RWPE1 (cell line): ENCODE measurements around the gene TOX2.
A peak's percentile ranks its signal among the peaks of the same experiment; 100 is the strongest.

Experiments
- CTCF ChIA-PET: fragments of 350-600 bp; sonication (Branson Sonifier 250); formaldehyde crosslinking; extraction: SDS; loops from one replicate; lab custom pipeline; 2021; lab: Yijun Ruan, JAX
- POLR2A ChIA-PET: fragments of 400-600 bp; formaldehyde crosslinking; extraction: SDS; loops from one replicate; lab custom pipeline; 2020; ENCODE audit warnings: antibody characterized with exemption; ENCODE audit not compliant: low non-redundant PET; lab: Yijun Ruan, JAX
- DNase-seq: peaks from one replicate; pipeline ENCODE4 v3.0.0; 2012; ENCODE audit warnings: low spot score
- H3K27ac ChIP-seq: fragments of 450-650 bp; 2 replicates; pipeline ENCODE4 v1.5.1; 2017
- CTCF ChIP-seq: fragments of 450-650 bp; conservative IDR thresholded peaks from 2 replicates; pipeline ENCODE4 v1.5.1; 2017; ENCODE audit warnings: low read depth, mild to moderate bottlenecking

TOX2 gene

DNA sequence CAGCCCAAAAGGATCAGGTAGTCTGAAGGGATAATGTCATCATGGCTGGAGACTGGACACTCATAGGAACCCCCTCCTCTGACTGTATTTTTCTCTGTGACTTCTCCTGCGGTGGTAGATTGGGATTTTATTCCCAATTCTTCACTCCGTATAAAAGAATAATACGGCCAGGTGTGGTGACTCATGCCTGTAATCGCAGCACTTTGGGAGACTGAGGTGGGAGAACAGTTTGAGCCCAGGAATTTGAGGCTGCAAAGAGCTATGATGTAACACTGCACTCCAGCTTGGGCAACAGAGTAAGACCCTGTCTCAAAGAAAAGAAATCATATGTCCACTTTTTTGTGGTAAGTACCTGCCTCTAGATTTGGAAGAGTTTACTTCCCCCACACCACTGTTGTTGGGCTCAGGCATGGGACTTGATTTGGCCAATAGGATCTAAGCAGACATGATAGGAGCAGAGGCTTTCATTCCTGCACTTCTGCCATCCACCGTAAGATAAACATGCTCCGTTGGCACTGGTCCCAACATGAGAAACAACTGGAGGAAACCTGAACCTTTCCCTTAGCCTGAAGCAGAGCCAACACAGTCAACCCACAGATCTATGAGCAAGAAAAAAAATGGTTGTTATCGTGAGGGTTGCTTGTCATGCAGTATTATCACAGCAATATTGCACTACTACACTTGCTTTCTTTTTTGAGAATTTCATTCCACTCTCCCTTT, 190.3 kb downstream of the TOX2 start:
- CTCF ChIA-PET: interaction anchor here (1.0 kb wide), 1 partner anchor 85 kb away, joined by 3 read pairs; no protein-coding TSS in a partner anchor
- H3K27ac ChIP-seq: no peak overlapping the region
- POLR2A ChIA-PET: no interaction called here
- TF ChIP-seq CTCF: no peak
- DNase-seq: peak; percentile 74

DNA sequence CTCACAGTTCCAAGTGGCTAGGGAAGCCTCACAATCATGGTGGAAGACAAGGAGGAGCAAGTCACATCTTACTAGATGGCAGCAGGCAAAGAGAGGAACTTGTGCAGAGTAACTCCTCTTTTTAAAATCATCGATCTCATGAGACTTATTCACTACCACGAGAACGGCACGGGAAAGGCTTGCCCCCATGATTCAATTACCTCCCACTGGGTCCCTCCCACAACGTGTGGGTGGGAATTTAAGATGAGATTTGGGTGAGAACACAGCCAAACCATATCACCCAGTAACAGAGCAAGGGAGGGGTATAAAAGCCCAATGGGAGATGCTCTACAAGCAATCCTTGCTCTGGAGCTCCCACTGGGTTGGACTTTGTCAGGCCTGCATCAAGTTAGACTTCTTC, 192.0 kb downstream of the TOX2 start:
- DNase-seq: no peak
- POLR2A ChIA-PET: no interaction called here
- CTCF ChIA-PET: interaction anchor here (0.6 to 1.3 kb wide), 4 partner anchors 10 to 326 kb away, joined by 3 to 6 read pairs (median 3); no protein-coding TSS in a partner anchor
- TF ChIP-seq CTCF: no peak
- no peak overlapping the region for H3K27ac ChIP-seq

DNA sequence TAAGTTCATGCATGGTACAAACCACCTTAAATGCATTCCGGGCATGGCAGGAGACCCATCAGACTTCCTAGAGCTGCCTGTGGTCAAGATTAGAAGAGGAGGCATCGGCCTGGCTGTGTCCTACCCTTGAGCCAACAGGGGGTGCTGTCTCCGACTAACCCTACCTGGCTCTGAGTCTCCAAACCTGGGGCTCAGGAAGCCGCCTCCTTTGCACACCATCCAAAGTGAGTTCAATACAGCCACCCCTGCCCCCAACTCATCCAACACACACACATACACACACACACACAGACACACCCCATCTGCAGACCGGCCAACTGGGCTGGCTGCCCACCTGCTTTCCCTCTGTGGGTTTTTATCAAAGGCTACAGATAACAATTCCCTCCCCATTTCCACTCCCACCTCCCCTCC, 195.3 kb downstream of the TOX2 start:
- CTCF ChIA-PET: interaction anchor here (0.6 to 1.0 kb wide), 2 partner anchors 21 to 450 kb away, joined by 3 to 6 read pairs; no protein-coding TSS in a partner anchor
- H3K27ac ChIP-seq: no peak overlapping the region
- no peak for TF ChIP-seq CTCF
- DNase-seq: no peak
- POLR2A ChIA-PET: no interaction called here

GRCh38 chr20:44110816-44111568, 196.3 kb downstream of the TOX2 start:
- CTCF ChIA-PET: interaction anchor here (0.6 to 1.6 kb wide), 5 partner anchors 74 to 362 kb away, joined by 3 to 17 read pairs (median 3); partner anchors contain the start of gene JPH2
- no peak for DNase-seq
- no peak for TF ChIP-seq CTCF
- POLR2A ChIA-PET: no interaction called here
- peak overlapping the region; percentile 58 for H3K27ac ChIP-seq

DNA sequence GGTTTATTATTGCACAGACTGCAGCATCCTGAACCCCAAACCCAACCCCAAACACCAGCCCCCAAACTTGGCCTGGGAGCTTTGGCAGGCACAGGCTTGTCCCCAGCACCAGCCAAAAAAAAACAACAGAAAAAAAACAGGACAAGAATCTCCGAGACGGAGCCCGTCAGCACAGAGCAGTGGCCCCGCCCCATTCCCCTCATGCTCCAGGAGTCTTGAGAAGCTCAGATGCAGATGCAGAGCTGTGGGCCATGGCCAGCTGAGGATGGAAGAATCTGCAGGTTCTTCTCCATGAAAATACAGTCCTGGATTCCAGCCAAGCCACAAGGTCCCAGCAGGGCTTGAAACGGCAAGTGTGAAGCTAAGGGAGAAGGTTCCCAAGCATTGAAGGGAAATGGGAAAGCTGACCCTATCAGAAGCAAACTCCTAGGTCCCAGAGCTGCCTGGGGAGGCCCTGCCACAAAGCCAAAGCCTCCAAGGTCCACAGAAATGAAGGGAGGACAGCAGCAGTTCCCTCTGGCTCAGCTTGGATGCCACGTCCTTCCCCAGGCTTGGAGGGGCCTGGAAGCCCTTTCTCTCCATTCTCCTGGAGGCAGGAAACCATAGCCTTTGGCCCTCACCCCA, 197.2 kb downstream of the TOX2 start:
- POLR2A ChIA-PET: interaction anchor here (0.6 kb wide), 1 partner anchor 42 kb away, joined by 6 read pairs; no protein-coding TSS in a partner anchor
- CTCF ChIA-PET: interaction anchor here (0.6 to 1.6 kb wide), 6 partner anchors 73 to 438 kb away, joined by 3 to 17 read pairs (median 4); partner anchors contain the start of gene JPH2
- peak; percentile 46 for DNase-seq
- H3K27ac ChIP-seq: peak overlapping the region; percentile 58
- TF ChIP-seq CTCF: no peak

DNA sequence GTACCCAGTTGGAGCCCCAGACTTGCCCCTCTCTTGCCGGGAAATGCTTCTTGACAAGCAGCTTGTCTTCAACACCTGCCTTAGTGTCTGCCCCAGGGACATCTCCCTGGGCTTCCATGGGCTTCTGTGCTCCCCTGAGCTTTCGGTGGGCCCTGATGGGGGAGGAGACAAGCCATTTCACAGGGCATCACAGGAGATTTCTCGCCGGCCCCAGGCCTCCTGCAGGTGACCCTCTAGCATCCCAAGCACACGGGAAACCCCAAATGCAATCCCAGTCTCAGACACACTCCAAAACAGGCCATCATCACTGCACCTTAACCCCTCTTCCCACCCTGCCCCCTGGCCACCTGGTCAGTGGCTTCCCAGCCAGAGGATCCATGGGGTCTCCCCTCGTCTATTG, 197.8 kb downstream of the TOX2 start:
- H3K27ac ChIP-seq: peak overlapping the region; percentile 58
- no peak for TF ChIP-seq CTCF
- DNase-seq: no peak
- ChIA-PET CTCF (interaction anchor here (0.7 to 1.6 kb wide), 6 partner anchors 69 to 437 kb away, joined by 3 to 17 read pairs (median 4); partner anchors contain the start of gene JPH2), POLR2A (no interaction called here)
